Esophagus squamous epithelium (tissue), 4 donors: ENCODE data around the gene MRGPRX4.

Experiments
- POLR2A ChIP-seq, 4 donors: fragments of 450-650 bp; IDR thresholded peaks; one replicate each; pipeline ENCODE4 v1.6.1; 2017; ENCODE audit warnings: antibody characterized with exemption in 4 of 4, mild to moderate bottlenecking in 4 of 4, moderate library complexity in 3 of 4
- TF ChIP-seq, protein P1 (sequence below), 6 experiments: fragments of 450-650 bp in 4 of 6; fragments of 200-600 bp in 2 of 6; sonication (generic) in 2 of 6; IDR thresholded peaks; one replicate each; pipeline ENCODE4 v1.5.1; 2016 to 2019; ENCODE audit warnings: antibody characterized with exemption in 6 of 6, mild to moderate bottlenecking in 4 of 6, moderate library complexity in 4 of 6

DNA sequence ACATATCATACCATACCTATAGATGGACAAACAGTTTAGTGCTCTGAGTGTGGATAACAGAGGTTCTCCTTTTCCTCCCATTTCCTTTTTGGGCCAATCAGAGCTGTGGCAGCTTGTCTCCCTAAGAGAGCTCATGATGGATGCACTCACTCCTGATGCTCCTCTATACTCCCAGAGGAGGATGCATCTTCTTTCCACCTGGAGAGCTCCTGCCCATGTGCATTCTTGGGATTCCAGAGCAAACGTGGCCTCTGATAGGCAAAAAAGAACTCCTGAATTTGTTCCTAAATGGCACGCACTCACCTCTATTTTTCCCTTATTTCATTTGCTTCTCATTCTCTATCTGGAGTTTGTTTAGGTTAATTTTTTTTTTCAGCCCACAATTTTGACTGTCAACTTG, 37.3 kb upstream of the MRGPRX4 start:
- no peak for TF ChIP-seq POLR2A (IDR thresholded peaks at IDR 0.05)
- TF ChIP-seq, protein P1, sequence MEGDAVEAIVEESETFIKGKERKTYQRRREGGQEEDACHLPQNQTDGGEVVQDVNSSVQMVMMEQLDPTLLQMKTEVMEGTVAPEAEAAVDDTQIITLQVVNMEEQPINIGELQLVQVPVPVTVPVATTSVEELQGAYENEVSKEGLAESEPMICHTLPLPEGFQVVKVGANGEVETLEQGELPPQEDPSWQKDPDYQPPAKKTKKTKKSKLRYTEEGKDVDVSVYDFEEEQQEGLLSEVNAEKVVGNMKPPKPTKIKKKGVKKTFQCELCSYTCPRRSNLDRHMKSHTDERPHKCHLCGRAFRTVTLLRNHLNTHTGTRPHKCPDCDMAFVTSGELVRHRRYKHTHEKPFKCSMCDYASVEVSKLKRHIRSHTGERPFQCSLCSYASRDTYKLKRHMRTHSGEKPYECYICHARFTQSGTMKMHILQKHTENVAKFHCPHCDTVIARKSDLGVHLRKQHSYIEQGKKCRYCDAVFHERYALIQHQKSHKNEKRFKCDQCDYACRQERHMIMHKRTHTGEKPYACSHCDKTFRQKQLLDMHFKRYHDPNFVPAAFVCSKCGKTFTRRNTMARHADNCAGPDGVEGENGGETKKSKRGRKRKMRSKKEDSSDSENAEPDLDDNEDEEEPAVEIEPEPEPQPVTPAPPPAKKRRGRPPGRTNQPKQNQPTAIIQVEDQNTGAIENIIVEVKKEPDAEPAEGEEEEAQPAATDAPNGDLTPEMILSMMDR (IDR thresholded peaks at IDR 0.05) = no peak
